Measurements from ENCODE around the gene NPAT. TPM values are rescaled to one million over a fixed set of nuclear protein-coding genes. Genes with fewer than 3 reads are reported as not detected.

NPAT gene
- total RNA-seq, 1 experiment from 2014 or later: 16.6 TPM

- TF ChIP-seq SIN3A (IDR thresholded peaks at IDR 0.05; ENCODE audit: borderline replicate concordance, insufficient read depth, low read depth, low read length) (no peak), POLR2AphosphoS5 (IDR thresholded peaks at IDR 0.05; ENCODE audit: low read depth, low read length) (no peak), TCF7L2 (IDR thresholded peaks at IDR 0.05; ENCODE audit: low read depth, low read length) (no peak)
- TF ChIP-seq, protein P1, sequence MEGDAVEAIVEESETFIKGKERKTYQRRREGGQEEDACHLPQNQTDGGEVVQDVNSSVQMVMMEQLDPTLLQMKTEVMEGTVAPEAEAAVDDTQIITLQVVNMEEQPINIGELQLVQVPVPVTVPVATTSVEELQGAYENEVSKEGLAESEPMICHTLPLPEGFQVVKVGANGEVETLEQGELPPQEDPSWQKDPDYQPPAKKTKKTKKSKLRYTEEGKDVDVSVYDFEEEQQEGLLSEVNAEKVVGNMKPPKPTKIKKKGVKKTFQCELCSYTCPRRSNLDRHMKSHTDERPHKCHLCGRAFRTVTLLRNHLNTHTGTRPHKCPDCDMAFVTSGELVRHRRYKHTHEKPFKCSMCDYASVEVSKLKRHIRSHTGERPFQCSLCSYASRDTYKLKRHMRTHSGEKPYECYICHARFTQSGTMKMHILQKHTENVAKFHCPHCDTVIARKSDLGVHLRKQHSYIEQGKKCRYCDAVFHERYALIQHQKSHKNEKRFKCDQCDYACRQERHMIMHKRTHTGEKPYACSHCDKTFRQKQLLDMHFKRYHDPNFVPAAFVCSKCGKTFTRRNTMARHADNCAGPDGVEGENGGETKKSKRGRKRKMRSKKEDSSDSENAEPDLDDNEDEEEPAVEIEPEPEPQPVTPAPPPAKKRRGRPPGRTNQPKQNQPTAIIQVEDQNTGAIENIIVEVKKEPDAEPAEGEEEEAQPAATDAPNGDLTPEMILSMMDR (IDR thresholded peaks at IDR 0.05): no peak
- TF ChIP-seq, protein P2, sequence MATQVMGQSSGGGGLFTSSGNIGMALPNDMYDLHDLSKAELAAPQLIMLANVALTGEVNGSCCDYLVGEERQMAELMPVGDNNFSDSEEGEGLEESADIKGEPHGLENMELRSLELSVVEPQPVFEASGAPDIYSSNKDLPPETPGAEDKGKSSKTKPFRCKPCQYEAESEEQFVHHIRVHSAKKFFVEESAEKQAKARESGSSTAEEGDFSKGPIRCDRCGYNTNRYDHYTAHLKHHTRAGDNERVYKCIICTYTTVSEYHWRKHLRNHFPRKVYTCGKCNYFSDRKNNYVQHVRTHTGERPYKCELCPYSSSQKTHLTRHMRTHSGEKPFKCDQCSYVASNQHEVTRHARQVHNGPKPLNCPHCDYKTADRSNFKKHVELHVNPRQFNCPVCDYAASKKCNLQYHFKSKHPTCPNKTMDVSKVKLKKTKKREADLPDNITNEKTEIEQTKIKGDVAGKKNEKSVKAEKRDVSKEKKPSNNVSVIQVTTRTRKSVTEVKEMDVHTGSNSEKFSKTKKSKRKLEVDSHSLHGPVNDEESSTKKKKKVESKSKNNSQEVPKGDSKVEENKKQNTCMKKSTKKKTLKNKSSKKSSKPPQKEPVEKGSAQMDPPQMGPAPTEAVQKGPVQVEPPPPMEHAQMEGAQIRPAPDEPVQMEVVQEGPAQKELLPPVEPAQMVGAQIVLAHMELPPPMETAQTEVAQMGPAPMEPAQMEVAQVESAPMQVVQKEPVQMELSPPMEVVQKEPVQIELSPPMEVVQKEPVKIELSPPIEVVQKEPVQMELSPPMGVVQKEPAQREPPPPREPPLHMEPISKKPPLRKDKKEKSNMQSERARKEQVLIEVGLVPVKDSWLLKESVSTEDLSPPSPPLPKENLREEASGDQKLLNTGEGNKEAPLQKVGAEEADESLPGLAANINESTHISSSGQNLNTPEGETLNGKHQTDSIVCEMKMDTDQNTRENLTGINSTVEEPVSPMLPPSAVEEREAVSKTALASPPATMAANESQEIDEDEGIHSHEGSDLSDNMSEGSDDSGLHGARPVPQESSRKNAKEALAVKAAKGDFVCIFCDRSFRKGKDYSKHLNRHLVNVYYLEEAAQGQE (IDR thresholded peaks at IDR 0.05; ENCODE audit: insufficient read depth in 1 of 2, low read depth in 2 of 2, low read length in 1 of 2): no peak
- ChIA-PET CTCF (no interaction called here), POLR2A (interaction anchor here (0.6 to 0.7 kb wide), 2 partner anchors 15 to 118 kb away, joined by 3 read pairs; no protein-coding TSS in a partner anchor)
- no peaks in the 10 kb centered on the region for H3K9me3 ChIP-seq (ENCODE audit: control insufficient read depth, insufficient read depth, low read depth, low read length)
- no peaks in the 10 kb centered on the region for H3K27me3 ChIP-seq (ENCODE audit: control insufficient read depth, insufficient read depth, low read length)
- H3K27ac ChIP-seq (ENCODE audit: low read length): no peak overlapping the region
- intact Hi-C loops (cut with micrococcal nuclease; ENCODE audit: unreplicated experiment) (no loop called here), in situ Hi-C loops (cut with HindIII; ENCODE audit: low pct_unique_long_range_greater_than_20kb, low sequenced_read_pairs) (no loop called here)
- H3K4me1 ChIP-seq (ENCODE audit: control insufficient read depth, insufficient read depth, low read length): no peaks in the 10 kb centered on the region
- peaks cover 8% of the 10 kb centered on the region; the same call in 1 of the 2 replicates for H3K36me3 ChIP-seq (ENCODE audit: control insufficient read depth, insufficient read depth, low read length)
- no peak overlapping the region for H3K4me3 ChIP-seq (ENCODE audit: low read depth in 2 of 2, low read length in 2 of 2)
- BruUV-seq (replicated peaks): no TSS peak
- DNase-seq (ENCODE audit: low read depth, low spot score): no peak
- ATAC-seq: no peak
These were observed 28.7 kb downstream of the NPAT start for GRCh38 chr11:108193725-108194124.

DNA sequence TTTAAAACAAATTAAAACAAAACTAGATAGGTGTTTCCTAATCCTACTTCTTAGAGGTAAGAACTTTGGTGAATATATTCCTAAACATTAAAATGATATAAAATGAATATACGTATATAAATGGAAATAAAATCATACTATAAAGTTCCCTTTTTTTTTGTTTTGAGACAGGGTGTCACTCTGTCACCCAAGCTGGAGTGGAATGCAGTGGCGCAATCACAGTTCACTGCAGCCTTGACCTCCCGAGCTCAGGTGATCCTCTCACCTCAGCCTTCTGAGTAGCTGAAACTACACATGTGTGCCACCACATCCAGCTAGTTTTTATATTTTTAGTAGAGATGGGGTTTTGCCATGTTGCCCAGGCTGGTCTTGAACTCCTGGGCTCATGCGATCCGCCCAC is 44.9 kb downstream of the NPAT start:
- TF ChIP-seq POLR2AphosphoS5 (IDR thresholded peaks at IDR 0.05; ENCODE audit: low read depth, low read length) (no peak), TCF7L2 (IDR thresholded peaks at IDR 0.05; ENCODE audit: low read depth, low read length) (no peak), SIN3A (IDR thresholded peaks at IDR 0.05; ENCODE audit: borderline replicate concordance, insufficient read depth, low read depth, low read length) (no peak)
- TF ChIP-seq, protein P2 (IDR thresholded peaks at IDR 0.05; ENCODE audit: insufficient read depth in 1 of 2, low read depth in 2 of 2, low read length in 1 of 2): no peak
- TF ChIP-seq, protein P1 (IDR thresholded peaks at IDR 0.05): no peak
- Histone ChIP-seq H3K36me3 (ENCODE audit: control insufficient read depth, insufficient read depth, low read length) (peaks cover 13% of the 10 kb centered on the region; the same call in 1 of the 2 replicates), H3K27me3 (ENCODE audit: control insufficient read depth, insufficient read depth, low read length) (no peaks in the 10 kb centered on the region), H3K27ac (ENCODE audit: low read length) (no peak overlapping the region), H3K9me3 (ENCODE audit: control insufficient read depth, insufficient read depth, low read depth, low read length) (no peaks in the 10 kb centered on the region), H3K4me1 (ENCODE audit: control insufficient read depth, insufficient read depth, low read length) (no peaks in the 10 kb centered on the region), H3K4me3 (ENCODE audit: low read depth in 2 of 2, low read length in 2 of 2) (no peak overlapping the region)
- intact Hi-C loops (cut with micrococcal nuclease; ENCODE audit: unreplicated experiment) (no loop called here), in situ Hi-C loops (cut with HindIII; ENCODE audit: low pct_unique_long_range_greater_than_20kb, low sequenced_read_pairs) (no loop called here)
- no TSS peak for BruUV-seq (replicated peaks)
- CTCF ChIA-PET: no interaction called here
- DNase-seq (ENCODE audit: low read depth, low spot score): no peak
- no peak for ATAC-seq
- POLR2A ChIA-PET: no interaction called here

All from Panc1 (cell line).